ENCODE measurements around the gene CBL.
"Not testable (repeated sequence)": the region's sequence is repeated elsewhere in the genome, so short reads cannot be mapped to it uniquely, and the experiment has no call there.

CBL gene

DNA sequence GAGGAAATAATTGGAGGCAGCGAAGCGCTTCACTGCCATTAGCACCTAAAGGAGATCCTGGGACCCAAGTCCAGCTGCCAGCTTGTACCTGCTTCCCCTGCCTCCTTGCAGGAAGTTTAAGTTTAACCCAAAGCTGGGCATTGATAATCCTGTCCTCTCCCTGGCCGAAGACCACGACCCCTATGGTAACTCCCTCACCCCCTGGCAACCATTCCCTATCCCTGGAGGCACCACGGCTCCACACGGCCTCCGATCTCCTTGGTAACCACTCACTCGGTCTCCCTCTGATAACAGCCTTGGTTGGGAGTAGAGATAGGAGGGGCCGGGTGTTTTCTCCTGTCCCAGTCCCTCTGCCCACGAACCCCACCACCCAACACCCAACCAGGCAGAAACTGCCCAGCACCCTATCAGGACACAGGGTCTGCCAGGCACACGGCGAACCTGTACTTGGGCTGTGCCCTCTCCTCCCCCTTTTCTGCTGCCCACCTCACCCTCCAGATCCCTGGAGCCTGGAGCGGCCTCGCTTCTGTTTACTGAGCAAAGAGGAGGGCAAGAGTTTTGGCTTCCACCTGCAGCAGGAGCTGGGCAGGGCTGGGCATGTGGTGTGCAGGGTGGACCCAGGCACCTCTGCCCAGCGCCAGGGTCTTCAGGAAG is 20.0 kb upstream of the CBL start:
- ATAC-seq = no peak

GRCh38 chr11:119187123-119187892 is 18.8 kb upstream of the CBL start:
- no peak for ATAC-seq

DNA sequence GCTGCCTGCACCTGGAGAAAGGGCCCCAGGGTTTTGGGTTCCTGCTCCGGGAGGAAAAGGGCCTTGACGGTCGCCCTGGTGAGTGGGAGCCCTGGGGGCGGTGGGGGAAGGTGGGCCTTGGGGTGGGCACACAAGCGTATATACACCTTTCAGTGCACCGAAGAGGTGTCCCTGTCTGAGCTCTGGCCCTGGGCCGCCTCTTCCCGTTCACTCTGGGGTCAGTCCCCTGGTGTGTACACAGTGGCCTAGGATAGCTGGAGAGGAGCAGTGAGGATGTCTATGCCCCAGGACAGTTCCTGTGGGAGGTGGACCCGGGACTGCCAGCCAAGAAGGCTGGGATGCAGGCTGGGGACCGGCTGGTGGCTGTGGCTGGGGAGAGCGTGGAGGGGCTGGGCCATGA is 18.1 kb upstream of the CBL start:
- ATAC-seq = no peak

DNA sequence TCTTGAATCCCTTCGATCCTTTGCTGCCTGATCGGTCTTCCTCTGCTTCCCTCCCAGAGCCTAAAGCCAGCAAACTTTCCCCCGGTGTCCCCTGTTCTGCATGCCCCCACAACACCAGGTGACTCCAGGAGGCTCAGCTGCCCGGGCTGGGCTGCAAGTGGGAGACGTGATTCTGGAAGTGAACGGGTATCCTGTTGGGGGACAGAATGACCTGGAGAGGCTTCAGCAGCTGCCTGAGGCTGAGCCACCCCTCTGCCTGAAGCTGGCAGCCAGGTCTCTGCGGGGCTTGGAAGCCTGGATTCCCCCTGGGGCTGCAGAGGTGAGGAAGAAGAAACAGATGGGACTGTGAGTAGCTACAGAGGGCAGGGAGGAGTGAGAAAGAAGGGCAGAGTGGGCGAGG is 17.3 kb upstream of the CBL start:
- no peak for ATAC-seq

- ATAC-seq = no peak
Observed at GRCh38 chr11:119189393-119189792, 16.7 kb upstream of the CBL start.

- no peak for ATAC-seq
Observed at GRCh38 chr11:119190531-119190930, 15.6 kb upstream of the CBL start.

- not testable (repeated sequence) for ATAC-seq
Observed at GRCh38 chr11:119191265-119191664, 14.9 kb upstream of the CBL start.

DNA sequence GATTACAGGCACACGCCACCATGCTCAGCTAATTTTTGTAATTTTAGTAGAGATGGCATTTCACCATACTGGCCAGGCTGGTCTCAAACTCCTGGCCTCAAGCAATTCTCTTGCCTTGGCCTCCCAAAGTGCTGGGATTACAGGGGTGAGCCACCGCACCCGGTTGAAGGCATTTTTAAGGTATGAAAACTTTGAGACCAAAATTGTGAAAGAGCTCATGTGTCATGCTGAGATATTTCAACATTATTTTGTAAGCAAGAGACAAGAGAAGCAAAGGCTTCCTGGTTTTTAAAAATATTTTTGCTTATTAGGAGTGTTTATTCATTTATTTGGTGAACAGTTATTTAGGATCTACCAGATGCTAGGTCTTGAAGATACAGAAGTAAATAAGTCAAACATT is 14.0 kb upstream of the CBL start:
- ATAC-seq = no peak

GRCh38 chr11:119193001-119193400 is 13.1 kb upstream of the CBL start:
- no peak for ATAC-seq

GRCh38 chr11:119193626-119194025 is 12.5 kb upstream of the CBL start:
- no peak for ATAC-seq

DNA sequence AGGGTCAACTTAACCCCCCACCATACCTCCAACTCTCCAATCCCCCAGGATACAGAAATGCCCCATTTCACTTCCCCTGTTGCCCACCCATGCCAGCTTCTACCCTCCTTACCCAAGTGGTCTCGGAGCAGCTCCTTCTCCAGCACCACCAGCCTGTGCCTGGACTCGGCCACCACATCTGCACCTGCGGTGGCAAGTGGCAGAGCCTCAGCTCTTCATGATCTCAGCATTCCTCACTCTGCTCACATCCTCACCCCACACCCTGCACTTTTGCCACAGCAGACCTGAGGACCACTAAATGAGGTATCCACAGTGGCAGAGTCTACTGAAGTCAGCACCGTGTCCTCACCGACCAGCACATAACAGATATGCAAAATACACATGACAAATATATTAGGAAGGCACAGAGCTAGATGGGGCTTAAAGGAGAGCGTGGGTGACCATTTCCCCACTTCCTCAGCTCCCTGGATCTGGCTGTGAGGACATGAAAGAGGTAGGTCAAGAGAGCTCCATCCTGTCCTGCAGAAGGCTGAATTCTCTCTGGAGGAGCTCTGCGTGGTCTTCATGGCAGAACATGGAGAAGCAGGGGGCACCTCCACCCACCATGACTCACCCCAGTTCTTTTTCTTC is 11.2 kb upstream of the CBL start:
- no peak for ATAC-seq

- no peak for ATAC-seq
Observed at GRCh38 chr11:119195680-119196079, 10.5 kb upstream of the CBL start.

DNA sequence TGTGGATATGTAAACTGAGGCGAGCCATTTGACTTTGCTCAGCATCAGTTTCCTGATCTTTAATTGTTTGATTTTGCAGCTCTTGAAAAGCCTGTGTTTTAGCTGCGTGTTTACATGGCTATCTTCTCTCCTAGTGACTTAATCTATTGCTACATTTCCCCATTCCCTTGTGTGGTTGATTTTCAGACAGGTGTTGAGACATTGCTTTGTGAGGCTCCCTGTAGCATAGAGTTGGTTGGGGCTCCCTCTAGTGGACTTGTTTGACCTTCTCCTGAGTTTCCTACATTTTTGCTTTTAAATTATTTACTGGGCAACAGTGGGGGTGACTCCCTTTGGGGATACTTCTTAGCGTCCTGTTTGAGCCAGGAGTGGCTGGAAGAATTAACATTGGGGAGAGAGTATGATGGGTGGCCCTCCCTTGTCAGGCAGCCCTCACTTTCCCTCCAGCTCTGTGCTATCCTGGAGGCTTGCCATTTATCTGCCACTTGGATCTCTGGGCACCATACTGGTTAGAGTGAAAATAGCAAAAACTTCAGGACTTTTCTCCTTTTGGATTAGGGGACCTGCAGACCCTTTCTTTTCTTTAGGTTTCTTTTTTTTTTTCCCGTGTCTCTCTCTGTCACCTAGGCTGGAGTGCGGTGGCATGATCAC is 9.2 kb upstream of the CBL start:
- ATAC-seq = peak; percentile 88 to 91

DNA sequence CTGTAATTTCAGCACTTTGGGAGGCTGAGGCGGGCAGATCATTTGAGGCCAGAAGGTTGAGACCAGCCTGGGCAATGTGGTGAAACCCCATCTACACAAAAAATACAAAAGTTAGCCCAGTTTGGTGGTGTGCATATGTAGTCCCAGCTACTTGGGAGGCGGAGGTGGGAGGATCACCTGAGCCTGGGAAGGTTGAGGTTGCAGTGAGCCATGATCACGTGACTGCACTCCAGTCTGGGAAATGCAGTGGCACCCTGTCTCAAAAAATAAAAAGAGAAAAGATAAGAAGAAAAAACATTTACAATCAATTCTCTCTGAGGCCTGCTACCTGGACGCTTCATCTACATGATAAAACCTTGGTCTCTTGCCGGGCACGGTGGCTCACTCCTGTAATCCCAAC is 7.2 kb upstream of the CBL start:
- no peak for ATAC-seq

- not testable (repeated sequence) for ATAC-seq
Observed at GRCh38 chr11:119201236-119201635, 4.9 kb upstream of the CBL start.

- ATAC-seq = no peak
Observed at GRCh38 chr11:119202554-119202953, 3.6 kb upstream of the CBL start.

GRCh38 chr11:119204066-119204465 is 2.1 kb upstream of the CBL start:
- no peak for ATAC-seq

GRCh38 chr11:119205080-119205479 is 1.1 kb upstream of the CBL start:
- ATAC-seq = no peak

- ATAC-seq = peak; percentile 11 to 19
Observed at GRCh38 chr11:119206511-119207414, 624 bp downstream of the CBL start.

DNA sequence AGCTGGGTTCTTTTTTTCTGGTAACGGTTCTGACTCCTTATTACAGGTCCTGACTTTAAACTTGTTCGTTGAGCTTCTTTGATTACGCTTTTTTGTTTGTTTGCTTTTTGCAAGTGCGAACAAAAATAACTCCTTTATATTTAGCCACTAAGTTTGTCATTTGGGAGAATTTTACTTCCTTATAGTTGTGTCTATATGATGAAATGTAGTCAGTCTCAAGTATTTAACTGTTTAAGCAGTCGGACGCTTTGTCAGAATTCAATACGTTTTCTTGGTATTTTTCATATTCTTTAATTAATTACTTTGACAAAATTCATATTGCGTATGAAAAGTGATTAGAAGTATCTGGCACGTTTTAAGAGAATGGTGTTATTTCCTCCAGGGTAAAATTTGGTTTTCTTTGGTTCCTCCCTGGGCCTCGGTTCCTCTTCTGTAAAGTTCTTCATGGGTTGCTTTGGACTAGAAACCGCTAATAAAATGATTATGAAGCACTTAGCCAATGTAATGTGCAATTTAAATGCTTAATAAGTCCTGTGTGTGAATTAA is 1.3 kb downstream of the CBL start:
- no peak for ATAC-seq

DNA sequence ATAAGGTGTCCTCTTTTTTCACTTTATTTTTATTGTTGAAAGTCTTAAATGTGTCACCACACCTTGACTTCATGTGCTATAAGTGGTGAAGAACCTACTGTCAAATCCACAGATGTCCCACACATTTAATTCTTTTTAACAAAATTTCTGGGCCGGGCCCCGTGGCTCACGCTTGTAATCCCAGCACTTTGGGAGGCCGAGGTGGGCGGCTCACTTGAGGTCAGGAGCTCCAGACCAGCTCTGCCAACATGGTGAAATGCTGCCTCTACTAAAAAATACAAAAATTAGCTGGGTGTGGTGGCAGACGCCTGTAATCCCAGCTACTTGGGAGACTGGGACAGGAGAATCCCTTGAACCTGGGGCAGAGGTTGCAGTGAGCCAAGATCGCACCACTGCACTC is 3.0 kb downstream of the CBL start:
- no peak for ATAC-seq

DNA sequence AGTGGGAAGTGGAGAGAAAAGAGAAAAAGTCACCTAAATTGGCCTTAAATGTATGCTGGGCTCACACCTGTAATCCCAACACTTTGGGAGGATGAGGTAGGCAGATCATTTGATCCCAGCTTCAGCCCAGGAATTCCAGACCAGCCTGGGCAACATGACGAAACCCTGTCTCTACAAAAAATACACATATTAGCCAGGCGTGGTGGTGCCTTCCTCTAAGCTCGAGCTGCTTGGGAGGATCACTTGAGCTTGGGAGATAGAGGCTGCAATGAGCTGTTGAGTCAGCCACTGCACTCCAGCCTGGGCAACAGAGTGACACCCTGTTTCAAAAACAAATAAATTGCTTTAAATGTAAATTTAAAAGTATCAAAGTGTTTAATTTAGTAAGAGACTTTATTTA is 3.9 kb downstream of the CBL start:
- ATAC-seq = no peak
